GM19372 (cell line): ENCODE data around the gene AUTS2.

Experiments used
- ATAC-seq: cut with Tn5 transposase; IDR thresholded peaks from one replicate; pipeline ENCODE4 v1.9.1; 2021; ENCODE audit warnings: mild to moderate bottlenecking, low read depth, moderate library complexity; ENCODE audit not compliant: unreplicated experiment

Gene AUTS2

GRCh38 chr7:69837387-69838068 lies 239.3 kb downstream of the AUTS2 start:
- ATAC-seq, result no peak

- no peak for ATAC-seq
Observed at GRCh38 chr7:69839782-69840181, 241.5 kb downstream of the AUTS2 start.

GRCh38 chr7:69840248-69840647 lies 242.0 kb downstream of the AUTS2 start:
- no peak for ATAC-seq

GRCh38 chr7:69843653-69844052 lies 245.4 kb downstream of the AUTS2 start:
- ATAC-seq, result no peak

GRCh38 chr7:69844264-69844868 lies 246.1 kb downstream of the AUTS2 start:
- no peak for ATAC-seq

GRCh38 chr7:69845721-69846495 lies 247.6 kb downstream of the AUTS2 start:
- ATAC-seq, result no peak

GRCh38 chr7:69847921-69848612 lies 249.8 kb downstream of the AUTS2 start:
- ATAC-seq, result no peak

- ATAC-seq, result no peak
Observed at GRCh38 chr7:69849268-69849667, 251.0 kb downstream of the AUTS2 start.

GRCh38 chr7:69857014-69857413 lies 258.7 kb downstream of the AUTS2 start:
- ATAC-seq, result no peak

GRCh38 chr7:69858471-69858870 lies 260.2 kb downstream of the AUTS2 start:
- ATAC-seq, result no peak

GRCh38 chr7:69859342-69859741 lies 261.1 kb downstream of the AUTS2 start:
- ATAC-seq, result no peak

- ATAC-seq, result no peak
Observed at GRCh38 chr7:69860486-69860885, 262.2 kb downstream of the AUTS2 start.

- no peak for ATAC-seq
Observed at GRCh38 chr7:69860941-69861622, 262.8 kb downstream of the AUTS2 start.

- no peak for ATAC-seq
Observed at GRCh38 chr7:69862413-69863064, 264.3 kb downstream of the AUTS2 start.

GRCh38 chr7:69864274-69864673 lies 266.0 kb downstream of the AUTS2 start:
- ATAC-seq, result no peak

GRCh38 chr7:69864822-69865221 lies 266.5 kb downstream of the AUTS2 start:
- no peak for ATAC-seq

GRCh38 chr7:69868921-69869320 lies 270.6 kb downstream of the AUTS2 start:
- ATAC-seq, result no peak

GRCh38 chr7:69871213-69871885 lies 273.1 kb downstream of the AUTS2 start:
- ATAC-seq, result no peak

GRCh38 chr7:69871886-69872569 lies 273.8 kb downstream of the AUTS2 start:
- no peak for ATAC-seq
